Measurements from ENCODE around the gene LMO2.

DNA sequence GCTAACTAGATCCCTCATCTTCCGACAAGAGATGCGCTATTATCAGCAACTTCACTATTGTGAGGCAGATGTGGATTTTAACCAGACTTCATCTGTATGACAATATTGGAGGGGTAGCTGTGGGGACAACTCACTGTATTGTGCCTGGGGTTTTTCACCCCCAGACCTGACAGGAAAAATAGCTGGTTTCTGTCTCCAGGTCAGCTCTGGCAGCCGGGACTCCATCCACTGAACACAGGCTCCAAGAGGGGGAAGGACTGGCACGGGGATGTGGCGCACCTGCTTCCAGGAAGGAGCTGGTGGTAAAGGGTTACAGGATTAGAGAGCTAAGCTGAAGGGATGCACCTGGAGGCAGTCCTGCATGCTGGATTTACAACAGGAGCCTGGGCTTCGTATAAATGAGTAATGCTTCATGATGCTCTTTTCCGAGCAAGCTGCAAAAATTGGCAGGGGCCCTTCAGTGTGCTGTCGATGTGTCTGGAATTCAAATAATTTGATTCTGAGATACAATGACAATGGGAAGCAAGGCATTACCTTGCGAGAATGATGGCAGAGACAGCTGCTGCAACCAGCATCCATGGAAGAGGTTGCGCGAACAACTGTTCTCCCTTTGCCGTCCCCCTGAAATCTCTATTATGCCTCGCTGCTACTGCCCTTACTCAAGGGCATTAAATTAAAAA, 49.5 kb downstream of the LMO2 start:
- TF ChIP-seq POLR2A (IDR thresholded peaks at IDR 0.05) = no peak
- TF ChIP-seq, protein P1, sequence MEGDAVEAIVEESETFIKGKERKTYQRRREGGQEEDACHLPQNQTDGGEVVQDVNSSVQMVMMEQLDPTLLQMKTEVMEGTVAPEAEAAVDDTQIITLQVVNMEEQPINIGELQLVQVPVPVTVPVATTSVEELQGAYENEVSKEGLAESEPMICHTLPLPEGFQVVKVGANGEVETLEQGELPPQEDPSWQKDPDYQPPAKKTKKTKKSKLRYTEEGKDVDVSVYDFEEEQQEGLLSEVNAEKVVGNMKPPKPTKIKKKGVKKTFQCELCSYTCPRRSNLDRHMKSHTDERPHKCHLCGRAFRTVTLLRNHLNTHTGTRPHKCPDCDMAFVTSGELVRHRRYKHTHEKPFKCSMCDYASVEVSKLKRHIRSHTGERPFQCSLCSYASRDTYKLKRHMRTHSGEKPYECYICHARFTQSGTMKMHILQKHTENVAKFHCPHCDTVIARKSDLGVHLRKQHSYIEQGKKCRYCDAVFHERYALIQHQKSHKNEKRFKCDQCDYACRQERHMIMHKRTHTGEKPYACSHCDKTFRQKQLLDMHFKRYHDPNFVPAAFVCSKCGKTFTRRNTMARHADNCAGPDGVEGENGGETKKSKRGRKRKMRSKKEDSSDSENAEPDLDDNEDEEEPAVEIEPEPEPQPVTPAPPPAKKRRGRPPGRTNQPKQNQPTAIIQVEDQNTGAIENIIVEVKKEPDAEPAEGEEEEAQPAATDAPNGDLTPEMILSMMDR (IDR thresholded peaks at IDR 0.05) = no peak
- no peak for TF ChIP-seq POLR2AphosphoS5 (IDR thresholded peaks at IDR 0.05)
